Activated T-helper 17 cell treated with anti-CD3 and anti-CD28 coated beads, Interleukin-2, amount 50 U/mL, for 72 hours (primary cell): ENCODE measurements around the gene SRCIN1. TPM values are rescaled to one million over a fixed set of nuclear protein-coding genes. Genes with fewer than 3 reads are reported as not detected.

Experiments
- ATAC-seq: fragments of 150-1000 bp; cut with Tn5 transposase; replicated peaks from 2 replicates; pipeline ENCODE4 v1.10.0; 2021; ENCODE audit warnings: mild to moderate bottlenecking, moderate library complexity
- H3K27ac Mint-ChIP-seq: one replicate; pipeline ENCODE4 v1.8.0; 2022; ENCODE audit warnings: mixed read lengths
- H3K27me3 Mint-ChIP-seq: one replicate; pipeline ENCODE4 v1.8.0; 2022; ENCODE audit warnings: mixed read lengths
- H3K36me3 Mint-ChIP-seq: one replicate; pipeline ENCODE4 v1.8.0; 2022; ENCODE audit warnings: low read depth, mild to moderate bottlenecking, mixed read lengths
- H3K4me1 Mint-ChIP-seq: one replicate; pipeline ENCODE4 v1.8.0; 2022; ENCODE audit warnings: mixed read lengths
- H3K4me3 Mint-ChIP-seq: one replicate; pipeline ENCODE4 v1.8.0; 2022; ENCODE audit warnings: mild to moderate bottlenecking, mixed read lengths
- H3K9me3 Mint-ChIP-seq: one replicate; pipeline ENCODE4 v1.8.0; 2022; ENCODE audit warnings: mixed read lengths
- total RNA-seq, 2 donors: library from RNA; stranded (reverse); gene quantifications; one replicate each; pipeline ENCODE4 v1.2.3, GENCODE V29; 2022

The SRCIN1 gene
- total RNA-seq, 2 donors from 2014 or later: 0.71 TPM; not detected in 1

- Mint-ChIP-seq H3K36me3 (peaks cover 6% of the 10 kb centered on the region), H3K4me1 (no peaks in the 10 kb centered on the region), H3K27me3 (peaks cover 77% of the 10 kb centered on the region), H3K27ac (no peak overlapping the region), H3K4me3 (no peak overlapping the region), H3K9me3 (no peaks in the 10 kb centered on the region)
- ATAC-seq: no peak
Observed at GRCh38 chr17:38569701-38570512, 35.8 kb downstream of the SRCIN1 start.

- Mint-ChIP-seq H3K9me3 (no peaks in the 10 kb centered on the region), H3K4me3 (no peak overlapping the region), H3K27me3 (peaks cover 76% of the 10 kb centered on the region), H3K36me3 (peaks cover 6% of the 10 kb centered on the region), H3K4me1 (no peaks in the 10 kb centered on the region), H3K27ac (no peak overlapping the region)
- no peak for ATAC-seq
Observed at GRCh38 chr17:38568845-38569510, 36.8 kb downstream of the SRCIN1 start.

- ATAC-seq: no peak
- H3K27me3 Mint-ChIP-seq: peaks cover 74% of the 10 kb centered on the region
- no peak overlapping the region for H3K27ac Mint-ChIP-seq
- no peaks in the 10 kb centered on the region for H3K4me1 Mint-ChIP-seq
- no peak overlapping the region for H3K4me3 Mint-ChIP-seq
- H3K36me3 Mint-ChIP-seq: no peaks in the 10 kb centered on the region
- H3K9me3 Mint-ChIP-seq: no peaks in the 10 kb centered on the region
Observed at GRCh38 chr17:38568274-38568673, 37.5 kb downstream of the SRCIN1 start.

- no peaks in the 10 kb centered on the region for H3K9me3 Mint-ChIP-seq
- no peak overlapping the region for H3K4me3 Mint-ChIP-seq
- no peaks in the 10 kb centered on the region for H3K36me3 Mint-ChIP-seq
- no peak for ATAC-seq
- H3K27me3 Mint-ChIP-seq: peaks cover 77% of the 10 kb centered on the region
- no peak overlapping the region for H3K27ac Mint-ChIP-seq
- no peaks in the 10 kb centered on the region for H3K4me1 Mint-ChIP-seq
Observed at GRCh38 chr17:38567350-38567749, 38.4 kb downstream of the SRCIN1 start.

- Mint-ChIP-seq H3K9me3 (no peaks in the 10 kb centered on the region), H3K4me1 (no peaks in the 10 kb centered on the region), H3K36me3 (no peaks in the 10 kb centered on the region), H3K27ac (no peak overlapping the region), H3K27me3 (peaks cover 76% of the 10 kb centered on the region), H3K4me3 (no peak overlapping the region)
- no peak for ATAC-seq
Observed at GRCh38 chr17:38566666-38567031, 39.1 kb downstream of the SRCIN1 start.

- Mint-ChIP-seq H3K4me3 (no peak overlapping the region), H3K9me3 (no peaks in the 10 kb centered on the region), H3K4me1 (no peaks in the 10 kb centered on the region), H3K27ac (no peak overlapping the region), H3K36me3 (no peaks in the 10 kb centered on the region), H3K27me3 (peaks cover 70% of the 10 kb centered on the region)
- no peak for ATAC-seq
Observed at GRCh38 chr17:38565853-38566665, 39.7 kb downstream of the SRCIN1 start.

GRCh38 chr17:38564869-38565268 is 40.9 kb downstream of the SRCIN1 start:
- Mint-ChIP-seq H3K27ac (no peak overlapping the region), H3K4me1 (peaks cover 5% of the 10 kb centered on the region)

GRCh38 chr17:38564254-38564837 is 41.4 kb downstream of the SRCIN1 start:
- ATAC-seq: no peak
- no peak overlapping the region for H3K4me3 Mint-ChIP-seq
- no peaks in the 10 kb centered on the region for H3K36me3 Mint-ChIP-seq
- H3K27ac Mint-ChIP-seq: no peak overlapping the region
- H3K9me3 Mint-ChIP-seq: no peaks in the 10 kb centered on the region
- H3K27me3 Mint-ChIP-seq: peaks cover 62% of the 10 kb centered on the region
- H3K4me1 Mint-ChIP-seq: peaks cover 6% of the 10 kb centered on the region

More at GRCh38 chr17:38564869-38565268, 40.9 kb downstream of the SRCIN1 start:
- H3K4me3 Mint-ChIP-seq: no peak overlapping the region
- no peaks in the 10 kb centered on the region for H3K9me3 Mint-ChIP-seq
- H3K36me3 Mint-ChIP-seq: no peaks in the 10 kb centered on the region
- no peak for ATAC-seq
- peaks cover 67% of the 10 kb centered on the region for H3K27me3 Mint-ChIP-seq

GRCh38 chr17:38563362-38564253 is 42.1 kb downstream of the SRCIN1 start:
- Mint-ChIP-seq H3K4me3 (peak overlapping the region; percentile 9), H3K36me3 (no peaks in the 10 kb centered on the region), H3K9me3 (no peaks in the 10 kb centered on the region), H3K4me1 (peaks cover 12% of the 10 kb centered on the region), H3K27ac (no peak overlapping the region), H3K27me3 (peaks cover 55% of the 10 kb centered on the region)
- ATAC-seq: no peak

- peaks cover 12% of the 10 kb centered on the region for H3K4me1 Mint-ChIP-seq
- ATAC-seq: no peak
- no peaks in the 10 kb centered on the region for H3K9me3 Mint-ChIP-seq
- no peak overlapping the region for H3K4me3 Mint-ChIP-seq
- H3K27ac Mint-ChIP-seq: no peak overlapping the region
- peaks cover 48% of the 10 kb centered on the region for H3K27me3 Mint-ChIP-seq
- H3K36me3 Mint-ChIP-seq: no peaks in the 10 kb centered on the region
Observed at GRCh38 chr17:38562903-38563302, 42.8 kb downstream of the SRCIN1 start.

- Mint-ChIP-seq H3K27ac (no peak overlapping the region), H3K27me3 (peaks cover 43% of the 10 kb centered on the region), H3K9me3 (no peaks in the 10 kb centered on the region), H3K4me3 (no peak overlapping the region), H3K4me1 (peaks cover 12% of the 10 kb centered on the region), H3K36me3 (no peaks in the 10 kb centered on the region)
- no peak for ATAC-seq
Observed at GRCh38 chr17:38562215-38562569, 43.6 kb downstream of the SRCIN1 start.

- Mint-ChIP-seq H3K4me3 (no peak overlapping the region), H3K4me1 (peaks cover 12% of the 10 kb centered on the region), H3K9me3 (no peaks in the 10 kb centered on the region), H3K36me3 (no peaks in the 10 kb centered on the region), H3K27me3 (peaks cover 37% of the 10 kb centered on the region), H3K27ac (no peak overlapping the region)
- no peak for ATAC-seq
Observed at GRCh38 chr17:38561416-38562214, 44.1 kb downstream of the SRCIN1 start.
